NCI-H2107 treated with DMSO at 0.1 percent for 48 hours (cell line): ENCODE data around the gene CISH.

Experiments used
- DNase-seq: peaks from one replicate; lab custom pipeline; 2025; ENCODE audit not compliant: unreplicated experiment; lab: John Stamatoyannopoulos, UW

CISH gene

DNA sequence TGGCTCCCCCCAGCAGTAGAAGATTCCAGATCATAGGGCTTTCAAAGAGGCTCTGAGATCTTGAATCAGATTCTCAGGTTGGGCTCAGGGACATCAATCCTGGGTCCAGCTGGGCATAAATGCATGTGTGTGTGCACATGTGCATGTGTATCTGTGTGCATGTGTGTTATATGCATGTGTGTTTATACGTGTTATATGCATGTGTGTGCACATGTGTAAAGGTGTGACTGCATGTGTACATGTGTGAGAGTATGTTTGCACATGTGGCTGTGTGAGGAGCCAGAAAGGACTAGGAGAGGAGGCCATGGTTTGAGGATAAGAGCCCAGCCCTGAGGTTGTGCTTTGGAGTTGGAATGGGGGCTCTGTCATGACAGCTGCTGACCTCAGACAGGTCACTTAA, 3.6 kb upstream of the CISH start:
- no peak for DNase-seq

- no peak for DNase-seq
These were observed 1.6 kb upstream of the CISH start for GRCh38 chr3:50612970-50613846.

- DNase-seq, result no peak
These were observed 784 bp upstream of the CISH start for GRCh38 chr3:50612234-50612882.

DNA sequence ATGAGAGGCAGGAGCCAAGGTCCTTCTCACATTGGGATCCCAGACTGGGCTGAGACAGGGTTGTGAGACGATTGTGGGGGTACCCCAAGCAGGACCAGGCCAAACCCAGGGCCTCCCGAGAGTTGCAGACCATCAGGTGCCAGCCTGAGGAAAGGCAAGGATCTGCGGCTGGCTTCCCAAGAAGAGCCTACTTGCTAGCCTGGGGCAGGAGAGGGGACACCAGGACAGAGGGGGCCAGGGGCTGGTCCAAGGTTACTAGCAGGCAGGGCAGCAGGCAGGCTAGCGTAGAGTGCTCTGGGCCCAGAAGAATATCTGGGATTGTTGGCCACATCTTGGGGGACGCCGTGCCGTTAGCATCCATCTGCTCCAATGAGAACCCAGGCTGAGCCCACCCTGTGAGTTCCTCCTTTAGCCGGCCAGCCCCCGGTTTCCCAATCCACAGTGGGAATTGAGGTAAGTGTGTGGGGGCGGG, 546 bp downstream of the CISH start:
- no peak for DNase-seq

DNA sequence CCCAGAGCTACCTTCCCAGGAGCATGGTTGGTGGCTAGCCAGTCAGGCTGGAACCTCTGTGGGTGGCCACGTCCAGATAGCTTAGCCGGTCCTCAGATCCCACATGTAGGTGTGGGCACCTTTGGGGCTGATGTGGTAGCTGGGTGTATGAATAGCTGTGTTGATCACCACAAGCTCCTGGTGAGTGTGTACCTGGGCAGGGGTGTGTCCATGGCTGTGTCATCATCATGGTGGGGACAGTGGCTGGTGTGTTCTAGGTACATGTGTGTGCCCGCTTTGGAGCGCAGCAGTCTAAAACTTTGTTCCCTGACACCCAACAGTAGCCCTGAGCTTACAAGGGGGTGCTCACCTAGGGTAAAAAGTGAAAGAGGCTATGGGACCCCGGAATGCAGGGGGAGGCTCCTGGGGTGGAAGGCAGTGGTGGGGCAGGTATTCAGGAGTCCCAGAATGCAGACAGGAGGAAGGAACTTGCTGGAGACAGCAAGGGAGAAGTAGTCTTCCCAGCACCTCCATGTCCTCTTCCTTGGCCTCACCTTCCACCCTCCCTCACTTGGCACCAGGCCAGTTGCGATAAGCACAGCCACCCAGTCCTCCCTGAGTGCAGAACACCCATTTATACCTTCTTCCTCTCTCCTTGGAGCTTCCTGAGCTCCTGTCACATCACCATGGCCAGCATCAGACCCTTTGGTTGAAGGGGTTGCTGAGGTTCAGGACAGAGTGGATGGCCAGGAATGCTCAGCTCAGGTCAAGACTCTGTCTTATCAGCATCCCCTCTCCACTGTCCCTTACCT, 1.2 kb downstream of the CISH start:
- DNase-seq, result no peak

- no peak for DNase-seq
These were observed 1.9 kb downstream of the CISH start for GRCh38 chr3:50609763-50610085.

- DNase-seq, result no peak
These were observed 2.4 kb downstream of the CISH start for GRCh38 chr3:50609071-50609762.

DNA sequence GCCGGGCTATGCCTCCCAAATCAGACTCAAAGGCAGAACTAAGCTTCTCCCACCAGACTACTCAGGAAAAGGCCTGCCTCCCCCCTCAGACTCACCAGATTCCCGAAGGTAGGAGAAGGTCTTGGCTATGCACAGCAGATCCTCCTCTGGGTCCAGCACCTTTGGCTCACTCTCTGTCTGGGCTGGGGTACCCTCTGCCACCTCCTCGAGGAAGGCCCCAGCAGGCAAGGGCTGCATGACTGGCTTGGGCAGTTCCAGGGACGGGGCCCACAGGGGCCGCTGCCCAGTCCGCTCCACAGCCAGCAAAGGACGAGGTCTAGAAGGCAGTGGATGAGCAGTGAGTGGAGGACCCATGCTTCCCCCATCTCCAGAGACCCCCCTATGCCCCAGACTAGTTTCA, 3.3 kb downstream of the CISH start:
- DNase-seq, result no peak

DNA sequence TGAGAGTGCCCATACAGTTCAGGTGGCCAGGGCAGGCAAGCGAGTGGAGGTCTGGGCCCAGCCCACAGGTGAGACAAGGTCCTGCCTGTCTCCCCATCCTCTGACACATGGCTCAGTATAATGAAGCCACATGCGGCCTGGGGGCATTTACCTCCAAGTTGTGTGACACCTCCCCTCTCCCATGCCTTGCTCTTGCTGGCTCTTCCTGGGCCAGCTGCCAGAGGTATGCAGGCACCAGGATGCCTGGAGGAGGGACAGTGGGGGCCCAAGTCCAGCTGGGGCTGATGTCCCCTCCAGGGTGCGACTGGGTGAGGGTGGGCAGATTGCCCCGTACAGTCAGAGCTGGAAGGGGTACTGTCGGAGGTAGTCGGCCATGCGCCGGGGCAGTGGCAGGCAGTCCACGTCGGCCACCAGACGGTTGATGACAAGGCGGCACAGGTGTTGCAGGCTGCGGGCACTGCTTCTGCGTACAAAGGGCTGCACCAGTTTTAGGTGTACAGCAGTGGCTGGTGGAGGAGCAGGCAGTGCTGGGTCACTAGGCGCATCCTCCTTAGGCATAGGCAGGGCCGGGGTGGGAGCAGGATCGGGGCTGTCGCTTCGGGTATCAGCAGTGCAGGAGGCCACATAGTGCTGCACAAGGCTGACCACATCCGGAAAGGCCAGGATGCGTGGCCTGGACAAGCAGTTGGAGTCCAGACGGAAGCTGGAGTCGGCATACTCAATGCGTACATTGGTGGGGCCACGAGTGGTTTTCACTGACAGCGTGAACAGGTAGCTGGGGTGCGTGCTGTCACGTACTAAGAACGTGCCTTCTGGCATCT, 4.1 kb downstream of the CISH start:
- no peak for DNase-seq

- no peak for DNase-seq
These were observed 5.0 kb downstream of the CISH start for GRCh38 chr3:50606596-50606995.

- DNase-seq, result no peak
These were observed 5.7 kb downstream of the CISH start for GRCh38 chr3:50605901-50606326.

DNA sequence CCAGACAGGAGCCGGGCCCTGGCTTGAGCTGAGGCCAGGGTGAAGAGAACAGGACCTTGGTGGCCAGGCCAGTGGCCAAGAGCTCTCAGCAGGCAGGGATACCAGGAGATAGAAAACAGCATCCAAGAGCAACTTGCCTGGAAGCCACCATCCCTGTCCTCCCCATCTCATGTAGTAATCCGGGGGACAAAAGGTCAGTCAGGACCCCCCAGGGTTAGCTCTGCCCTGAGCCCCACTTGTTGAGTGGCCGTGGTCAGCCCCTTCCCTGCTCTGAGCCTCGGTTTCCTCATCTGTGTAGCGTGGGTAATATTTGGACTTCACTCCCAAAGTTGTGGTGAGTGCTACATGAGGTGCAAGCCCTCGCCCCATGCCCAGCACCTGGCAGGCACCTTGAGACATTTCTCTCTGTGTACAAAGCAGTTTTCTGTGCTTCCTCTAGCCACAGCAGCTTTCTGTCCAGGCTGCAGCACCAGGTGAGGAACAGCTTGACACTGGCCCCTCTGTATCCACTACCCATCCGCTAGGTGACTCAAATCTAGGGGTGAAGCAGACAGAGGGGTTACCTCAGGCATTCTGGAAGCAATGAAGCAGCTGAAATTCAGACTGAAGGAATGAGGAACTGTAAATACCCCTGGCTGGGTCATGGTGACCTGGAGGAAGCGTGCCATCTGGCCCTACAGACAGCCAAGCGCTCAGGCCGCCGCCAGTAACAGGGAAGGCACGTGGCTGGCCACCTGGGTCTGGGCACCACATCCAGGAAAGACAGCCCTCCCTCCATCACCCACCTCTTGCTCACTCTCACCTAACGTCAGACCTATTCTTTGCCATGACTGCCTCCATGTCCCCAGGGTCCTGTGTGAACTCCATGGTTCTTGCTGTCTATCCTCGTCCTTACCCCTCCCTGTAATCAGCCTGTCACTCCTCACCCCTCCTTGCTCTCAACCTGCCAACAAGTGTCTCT, 6.7 kb downstream of the CISH start:
- no peak for DNase-seq

- DNase-seq, result no peak
These were observed 7.4 kb downstream of the CISH start for GRCh38 chr3:50604110-50604621.

- DNase-seq, result no peak
These were observed 8.1 kb downstream of the CISH start for GRCh38 chr3:50603261-50604109.

GRCh38 chr3:50602595-50603191, 8.9 kb downstream of the CISH start:
- DNase-seq, result no peak

DNA sequence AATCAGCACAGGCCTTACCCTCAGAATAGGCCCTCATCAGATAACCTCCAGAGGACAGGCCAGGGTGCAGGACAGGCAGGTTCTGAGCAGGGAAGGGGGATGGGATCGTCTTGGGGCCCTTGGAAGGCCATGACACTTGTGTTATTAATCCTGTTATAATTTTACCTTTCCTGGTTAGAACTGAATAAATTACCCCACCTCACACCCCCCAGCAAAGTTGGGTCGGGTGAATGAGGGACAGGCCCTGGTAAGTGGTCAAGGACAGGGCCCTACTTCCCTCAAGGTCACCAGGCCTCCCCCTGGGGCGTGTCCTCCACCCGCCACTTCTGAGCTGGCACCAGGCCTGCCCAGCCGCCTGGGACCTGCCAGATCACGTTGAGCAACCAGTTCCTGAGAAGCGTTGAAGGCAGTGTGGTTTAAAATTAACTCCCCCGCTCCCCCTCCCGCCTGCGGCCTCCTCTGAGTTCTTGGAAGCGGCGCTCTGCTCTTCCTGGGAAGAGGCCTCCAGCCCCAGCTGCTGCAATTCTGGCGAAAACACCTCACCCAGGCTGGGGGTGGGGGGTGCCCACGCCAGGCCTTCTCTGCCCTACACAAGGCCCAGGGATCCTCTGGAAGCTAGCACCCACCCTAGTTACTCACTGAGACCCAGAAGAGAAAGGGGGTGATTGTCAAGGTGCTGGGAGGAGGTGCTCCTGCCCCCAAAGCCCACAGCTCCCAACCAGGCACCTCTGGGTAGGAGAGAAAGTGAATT, 10.6 kb downstream of the CISH start:
- peak; percentile 78 for DNase-seq
